ENCODE data around the gene ADAM11.
"Not testable (repeated sequence)": the region's sequence is repeated elsewhere in the genome, so short reads cannot be mapped to it uniquely, and the experiment has no call there.

Gene ADAM11

GRCh38 chr17:44758414-44759085, at the start of gene ADAM11:
Gene ADAM11 (plus strand): TSS chr17:44758988. CDS start chr17:44759200, 212 bp downstream.
- DNase-seq: no peak

DNA sequence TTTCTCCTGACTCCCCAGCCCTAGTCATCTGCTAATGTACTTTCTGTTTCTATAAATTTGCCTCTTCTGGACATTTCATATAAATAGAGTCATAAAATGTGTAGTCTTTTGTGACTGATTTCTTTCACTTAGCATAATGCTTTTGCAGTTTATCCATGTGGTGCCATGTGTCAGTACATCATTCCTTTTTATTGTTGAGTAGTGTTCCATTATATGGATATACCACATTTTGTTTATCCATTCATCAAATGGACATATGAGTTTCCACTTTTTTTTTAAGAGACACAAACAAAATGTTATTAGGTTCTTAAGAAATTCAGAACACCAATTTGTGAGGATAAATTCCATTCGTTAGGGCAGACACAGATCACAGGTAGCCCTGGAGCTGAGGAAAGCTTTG, 39.3 kb upstream of the ADAM11 start:
- no peak for DNase-seq

- no peak for DNase-seq
Measured at GRCh38 chr17:44722254-44722653, 36.5 kb upstream of the ADAM11 start.

DNA sequence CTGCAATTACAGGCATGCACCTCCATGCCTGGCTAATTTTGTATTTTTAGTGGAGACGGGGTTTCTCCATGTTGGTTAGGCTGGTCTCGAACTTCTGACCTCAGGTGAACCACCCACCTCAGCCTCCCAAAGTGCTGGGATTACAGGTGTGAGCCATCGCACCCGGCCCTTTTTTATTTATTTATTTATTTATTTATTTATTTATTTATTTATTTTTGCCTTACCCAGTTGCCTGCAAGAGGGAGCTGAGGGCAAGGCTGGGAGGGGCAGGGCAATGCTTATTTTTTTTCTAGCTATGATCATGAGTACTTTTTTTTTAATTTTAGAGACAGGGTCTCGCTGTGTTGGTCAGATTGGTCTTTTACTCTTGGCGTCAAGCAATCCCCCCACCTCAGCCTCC, 32.7 kb upstream of the ADAM11 start:
- DNase-seq: not testable (repeated sequence)

DNA sequence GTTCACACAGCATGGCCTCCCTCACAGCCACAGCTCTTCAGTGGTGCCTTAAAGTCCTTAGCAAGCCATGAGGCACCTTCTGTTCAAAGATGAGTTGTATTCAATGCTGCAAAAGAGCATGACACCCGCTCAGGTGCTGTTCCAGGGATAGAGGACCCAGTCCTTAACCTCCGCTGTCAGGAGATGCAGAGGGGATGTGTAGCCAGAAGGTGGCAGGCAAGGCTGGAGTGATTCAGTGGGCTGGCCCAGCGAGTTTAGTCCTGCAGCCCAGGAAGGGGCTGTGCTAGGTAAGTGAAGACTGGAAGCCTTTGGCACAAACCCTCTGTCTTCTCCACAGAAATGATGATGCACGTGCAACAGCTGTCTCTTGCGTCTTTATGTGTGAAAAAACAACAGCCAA, 25.0 kb upstream of the ADAM11 start:
- no peak for DNase-seq

DNA sequence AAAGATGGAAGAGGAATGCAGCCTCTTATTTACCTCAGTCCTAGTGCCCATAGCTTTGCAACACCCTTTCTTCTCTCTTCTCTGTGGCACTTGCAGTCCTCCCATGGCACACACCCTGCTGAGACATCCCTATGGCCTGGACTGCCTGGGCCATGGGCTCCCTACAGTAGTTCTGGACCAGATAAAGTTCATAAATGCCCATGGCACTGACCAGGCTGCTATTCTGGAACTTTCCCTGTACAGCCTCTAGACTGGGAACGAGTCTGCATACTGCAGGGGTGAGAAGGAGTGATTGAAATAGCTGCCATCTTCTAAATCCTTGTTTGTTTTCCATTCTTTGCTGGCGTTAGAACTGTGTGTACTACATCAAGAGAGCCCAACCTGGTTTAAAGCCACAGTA, 24.5 kb upstream of the ADAM11 start:
- DNase-seq: no peak

DNA sequence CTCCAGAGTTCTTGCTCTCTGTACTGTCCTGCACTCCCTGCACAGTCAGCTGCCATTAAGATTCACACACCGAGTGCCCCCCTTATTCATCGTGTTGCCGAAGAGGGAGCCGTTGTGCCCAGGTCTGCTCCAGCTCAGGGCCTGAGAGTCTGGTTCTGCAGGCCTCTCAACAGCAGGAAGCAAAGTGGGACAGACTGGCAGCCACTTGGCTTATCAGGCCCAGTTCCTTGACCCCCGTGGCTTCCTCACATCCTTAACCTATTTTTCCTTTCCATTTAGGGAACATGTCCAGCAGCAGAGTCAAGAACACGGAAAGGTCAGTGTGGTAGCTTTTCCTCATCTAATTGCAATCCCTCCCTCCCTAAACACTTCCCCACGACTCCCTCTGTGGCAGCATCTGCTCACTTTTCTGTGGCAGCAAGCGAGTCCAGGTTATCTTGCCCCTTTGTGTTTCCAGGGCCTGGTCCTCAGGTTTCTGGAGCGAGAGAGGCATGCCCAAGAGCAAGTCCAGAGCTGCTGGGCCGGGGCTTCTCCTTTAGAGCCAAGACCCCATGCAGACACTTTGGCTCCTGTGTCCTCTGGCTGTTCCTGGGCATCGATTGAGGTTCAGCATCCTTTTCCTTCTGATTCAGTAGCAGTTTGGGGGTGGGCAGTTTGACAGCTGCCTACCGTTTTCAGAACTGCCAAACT, 22.1 kb upstream of the ADAM11 start:
- no peak for DNase-seq

- DNase-seq: no peak
Measured at GRCh38 chr17:44738214-44738906, 20.4 kb upstream of the ADAM11 start.

DNA sequence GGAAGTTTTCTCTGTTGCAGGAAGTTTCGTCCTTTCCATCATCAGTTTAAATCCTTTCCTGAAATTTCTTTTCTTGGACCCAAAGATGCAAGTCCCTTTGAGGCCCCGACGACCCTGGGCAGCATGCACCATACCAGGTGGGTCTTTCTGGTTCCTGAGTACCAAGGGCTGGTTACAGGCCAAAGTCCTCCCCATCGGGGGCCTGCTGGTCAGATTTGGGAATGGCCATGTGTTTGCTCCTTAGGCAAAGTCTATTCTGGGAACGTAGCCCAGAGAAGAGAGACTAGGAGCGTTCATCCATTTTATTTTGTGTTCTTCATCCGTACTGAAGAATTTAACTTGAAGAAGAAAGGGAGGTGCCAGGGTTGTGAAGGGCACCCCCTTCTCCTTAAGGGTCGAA, 17.5 kb upstream of the ADAM11 start:
- no peak for DNase-seq

DNA sequence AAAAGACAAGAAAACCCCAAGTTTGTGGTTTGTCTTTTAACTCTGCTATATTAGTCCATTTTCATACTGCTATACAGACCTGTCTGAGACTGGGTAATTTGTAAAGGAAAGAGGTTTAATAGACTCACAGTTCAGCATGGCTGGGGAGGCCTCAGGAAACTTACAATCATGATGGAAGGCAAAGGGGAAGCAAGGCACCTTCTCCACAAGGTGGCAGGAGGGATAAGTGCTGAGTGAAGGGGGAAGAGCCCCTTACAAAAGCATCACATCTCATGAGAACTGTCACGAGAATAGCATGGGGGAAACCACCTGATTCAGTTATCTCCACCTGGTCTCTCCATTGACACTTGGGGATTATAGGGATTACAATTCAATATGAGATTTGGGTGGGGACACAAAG, 13.5 kb upstream of the ADAM11 start:
- no peak for DNase-seq

GRCh38 chr17:44745738-44746137, 13.1 kb upstream of the ADAM11 start:
- DNase-seq: not testable (repeated sequence)

DNA sequence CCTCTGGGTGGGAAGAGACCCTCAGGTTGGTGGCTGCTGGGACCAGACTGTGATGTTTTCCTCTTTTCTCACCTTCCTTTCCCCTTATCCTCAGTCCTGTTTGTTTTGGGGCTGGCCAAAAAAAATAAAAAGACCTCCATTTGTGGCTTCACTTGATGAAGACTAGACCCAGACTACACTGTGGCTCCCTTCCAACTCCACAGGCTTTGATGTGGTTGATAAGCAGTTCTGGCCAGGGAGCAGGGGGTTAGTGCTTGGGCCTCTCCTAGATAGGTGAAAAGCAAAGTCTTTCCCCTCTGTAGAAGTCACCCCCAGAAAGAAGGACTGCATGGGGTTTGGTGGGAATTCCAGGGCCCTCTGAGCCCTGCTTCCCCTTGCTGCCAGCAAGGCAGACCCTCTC, 11.2 kb upstream of the ADAM11 start:
- DNase-seq: no peak

- no peak for DNase-seq
Measured at GRCh38 chr17:44749076-44749979, 9.5 kb upstream of the ADAM11 start.

GRCh38 chr17:44749980-44750318, 8.8 kb upstream of the ADAM11 start:
- DNase-seq: no peak

- DNase-seq: no peak
Measured at GRCh38 chr17:44751331-44751730, 7.5 kb upstream of the ADAM11 start.

DNA sequence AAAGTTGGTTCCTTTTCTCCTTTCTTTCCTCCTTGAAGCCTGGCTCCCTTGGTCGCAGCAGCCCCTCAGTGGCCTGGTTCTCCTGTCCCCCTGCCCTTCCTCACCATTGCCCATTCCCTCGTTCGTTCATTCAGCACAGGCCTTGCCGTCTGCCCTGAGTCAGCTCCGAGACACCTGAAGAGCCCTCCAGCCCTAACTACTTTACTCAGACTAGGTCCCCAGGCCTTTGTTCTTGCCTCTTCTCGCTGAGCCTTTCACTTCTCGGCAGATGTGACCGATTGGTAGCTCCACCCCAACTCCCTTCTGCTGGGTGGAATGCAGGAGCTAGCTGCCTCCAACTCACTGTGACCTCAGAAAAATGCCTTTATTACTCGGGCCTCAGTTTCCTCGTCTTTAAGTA, 7.0 kb upstream of the ADAM11 start:
- no peak for DNase-seq

DNA sequence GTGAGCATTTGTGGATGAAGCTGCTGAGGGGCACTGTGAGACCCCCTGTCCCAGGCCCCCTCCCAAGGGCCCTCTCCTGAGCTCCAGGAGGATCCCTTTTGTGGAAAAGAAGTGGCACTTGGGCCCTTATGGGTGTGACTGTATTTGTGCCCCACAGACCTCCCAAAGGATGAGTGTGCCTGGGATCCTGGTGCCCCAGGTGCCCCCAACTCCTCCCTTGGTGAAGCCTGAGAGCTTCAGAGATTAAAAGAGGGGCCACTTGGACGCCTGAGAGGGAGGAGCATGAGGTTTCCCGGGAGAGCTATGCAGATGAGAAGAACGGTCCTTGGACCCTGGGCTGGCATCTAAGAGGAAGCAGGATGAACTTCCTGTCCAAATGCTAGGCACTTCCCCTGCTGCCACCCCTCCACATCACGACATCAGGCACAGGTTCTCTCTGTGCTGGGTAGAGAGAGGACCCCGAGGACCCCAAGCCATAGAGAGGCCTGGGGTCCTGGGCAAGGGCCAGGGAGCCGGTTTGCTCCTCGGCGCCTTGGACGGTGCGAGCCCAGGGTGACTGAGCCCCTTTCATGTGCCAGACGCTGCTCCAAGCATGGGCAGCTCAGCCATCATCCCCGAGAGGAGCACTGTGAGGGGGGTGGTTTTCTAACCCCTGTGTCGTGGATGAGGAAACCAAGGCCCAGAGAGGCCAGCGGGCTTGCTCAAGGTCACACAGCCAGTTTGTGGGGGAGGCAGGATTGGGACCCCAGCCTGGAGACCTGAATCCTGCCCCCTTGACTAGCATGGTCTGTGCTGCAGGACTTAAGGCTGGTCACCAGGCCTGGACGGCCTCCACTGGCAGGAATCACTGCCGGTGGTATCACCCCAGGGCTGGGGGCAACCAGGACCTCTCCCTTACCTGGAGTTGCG, 5.6 kb upstream of the ADAM11 start:
- DNase-seq: no peak

DNA sequence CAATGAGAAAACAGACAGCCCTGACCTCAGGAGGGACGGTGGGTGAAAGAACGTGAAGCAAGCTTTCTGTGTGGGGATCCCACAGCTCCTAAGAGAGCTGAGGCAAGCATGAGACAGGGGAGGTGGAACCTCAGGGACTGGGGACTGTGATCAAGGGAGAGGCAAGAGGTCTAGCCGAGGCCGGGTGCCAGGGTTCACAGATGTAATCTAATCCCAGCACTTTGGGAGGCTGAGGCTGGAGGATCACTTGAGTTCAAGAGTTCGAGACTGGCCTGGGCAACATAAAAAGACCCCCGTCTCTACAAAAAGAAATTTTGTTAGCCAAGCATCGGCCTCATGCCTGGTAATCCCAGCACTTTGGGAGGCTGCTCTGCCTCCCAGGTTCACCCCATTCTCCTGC, 4.5 kb upstream of the ADAM11 start:
- no peak for DNase-seq

DNA sequence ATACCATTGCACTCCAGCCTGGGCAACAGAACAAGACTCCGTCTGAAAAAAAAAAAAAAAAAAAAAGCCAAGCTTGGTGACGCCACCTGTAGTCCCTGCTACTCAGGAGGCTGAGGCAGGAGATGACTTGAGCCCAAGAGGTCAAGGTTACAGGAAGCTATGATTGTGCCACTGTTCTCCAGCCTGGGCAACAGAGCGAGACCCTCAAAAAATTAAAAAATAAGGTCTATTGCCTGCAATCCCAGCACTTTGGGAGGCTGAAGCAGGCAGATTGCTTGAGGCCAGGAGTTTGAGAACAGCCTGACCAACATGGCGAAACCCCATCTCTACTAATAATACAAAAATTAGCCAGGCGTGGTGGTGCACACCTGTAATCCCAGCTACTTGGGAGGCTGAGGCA, 3.6 kb upstream of the ADAM11 start:
- DNase-seq: not testable (repeated sequence)

DNA sequence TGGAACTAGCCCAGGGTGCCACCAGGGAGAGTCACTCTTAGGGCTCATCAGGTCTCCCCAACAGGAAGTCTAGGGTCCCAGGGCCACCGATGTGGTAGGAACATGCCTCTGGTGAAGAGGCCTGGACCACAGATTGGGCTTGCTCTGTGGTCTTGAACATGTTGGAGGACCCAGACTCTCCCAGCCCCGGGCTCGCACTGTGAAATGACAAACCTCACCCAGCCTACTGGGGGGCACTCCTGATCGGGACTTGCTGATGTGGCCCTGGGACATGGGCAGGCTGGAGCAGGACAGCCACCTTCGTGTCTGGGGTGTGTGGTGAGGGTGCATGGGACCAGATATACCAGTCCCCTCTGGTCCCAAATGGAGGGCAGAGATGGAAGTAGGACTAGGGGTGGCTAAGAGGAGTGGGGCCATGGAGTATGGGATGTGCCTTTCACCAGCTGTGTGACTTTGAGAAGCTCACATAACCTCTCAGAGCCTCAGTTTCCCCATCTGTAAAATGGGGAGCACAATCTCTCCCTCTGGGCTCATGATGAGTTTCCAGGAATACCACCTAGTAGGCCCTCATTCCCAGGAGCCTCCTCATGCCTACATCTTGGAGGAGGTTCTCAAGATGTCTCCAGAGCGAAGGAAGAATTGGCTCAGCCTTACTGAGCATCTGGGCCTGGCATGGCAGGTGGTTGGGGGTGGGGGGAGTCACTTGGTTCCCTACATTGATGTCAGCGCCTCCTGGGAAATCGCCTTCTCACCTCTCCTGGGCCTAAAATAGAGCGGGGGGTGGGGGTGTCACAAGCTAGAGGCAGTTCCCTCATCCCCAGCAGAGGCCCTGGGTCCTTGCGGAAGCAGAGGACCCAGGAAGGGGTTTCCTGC, 1.5 kb upstream of the ADAM11 start:
- no peak for DNase-seq

GRCh38 chr17:44757918-44758413, 822 bp upstream of the ADAM11 start:
- DNase-seq: no peak
